ENCODE data around the gene CCDC71.

Gene CCDC71

GRCh38 chr3:49158103-49158709 is 7.9 kb downstream of the CCDC71 start:
- DNase-seq (ENCODE audit: extremely low spot score): no peak
- TF ChIP-seq L3MBTL2 (conservative IDR thresholded peaks at IDR 0.05): no peak
- CTCF ChIA-PET: interaction anchor here (0.5 to 1.4 kb wide), 5 partner anchors 19 to 169 kb away, joined by 3 read pairs; no protein-coding TSS in a partner anchor

DNA sequence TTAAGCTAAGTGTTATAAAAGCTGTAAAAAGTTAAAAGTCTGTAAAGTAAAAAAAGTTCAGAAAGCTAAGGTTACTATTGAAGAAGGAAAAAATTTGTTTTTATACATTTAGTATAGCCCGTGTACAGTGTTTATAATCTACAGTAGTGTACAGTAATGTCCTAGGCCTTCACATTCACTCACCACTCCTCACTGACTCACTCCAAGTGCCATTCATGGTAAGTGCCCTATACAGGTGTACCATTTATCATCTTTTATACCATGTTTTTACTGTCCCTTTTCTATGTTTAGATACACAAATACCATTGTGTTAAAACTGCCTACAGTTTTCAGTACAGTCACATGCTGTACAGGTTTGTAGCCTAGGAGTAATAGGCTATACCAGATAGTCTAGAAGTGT is 8.8 kb downstream of the CCDC71 start:
- DNase-seq (ENCODE audit: extremely low spot score): no peak
- POLR2A ChIA-PET: interaction anchor here (2.1 to 2.2 kb wide), 2 partner anchors 128 to 183 kb away, joined by 5 read pairs; partner anchors contain the start of genes IMPDH2 and USP4
- CTCF ChIA-PET: interaction anchor here (0.7 kb wide), 2 partner anchors 19 to 61 kb away, joined by 3 read pairs; no protein-coding TSS in a partner anchor
- TF ChIP-seq HDGF (IDR thresholded peaks at IDR 0.05; ENCODE audit: borderline replicate concordance) (no peak), LEF1 (IDR thresholded peaks at IDR 0.05; ENCODE audit: borderline replicate concordance) (no peak), FOXA1 (IDR thresholded peaks at IDR 0.05) (no peak), BHLHE40 (IDR thresholded peaks at IDR 0.05; ENCODE audit: borderline replicate concordance) (no peak), ZNF384 (IDR thresholded peaks at IDR 0.05) (no peak), SUZ12 (IDR thresholded peaks at IDR 0.05) (no peak), FOXM1 (IDR thresholded peaks at IDR 0.05; ENCODE audit: borderline replicate concordance) (no peak), TARDBP (IDR thresholded peaks at IDR 0.05) (no peak), PKNOX1 (IDR thresholded peaks at IDR 0.05) (no peak), FOXK2 (IDR thresholded peaks at IDR 0.05) (no peak), NFRKB (IDR thresholded peaks at IDR 0.05) (no peak), ELF4 (IDR thresholded peaks at IDR 0.05) (no peak), ARNT (IDR thresholded peaks at IDR 0.05) (no peak), L3MBTL2 (conservative IDR thresholded peaks at IDR 0.05) (no peak), CTBP1 (IDR thresholded peaks at IDR 0.05; ENCODE audit: borderline replicate concordance) (no peak)

More at GRCh38 chr3:49158103-49158709, 7.9 kb downstream of the CCDC71 start:
- POLR2A ChIA-PET: interaction anchor here (2.1 to 2.2 kb wide), 2 partner anchors 129 to 182 kb away, joined by 5 read pairs; partner anchors contain the start of genes IMPDH2 and USP4

DNA sequence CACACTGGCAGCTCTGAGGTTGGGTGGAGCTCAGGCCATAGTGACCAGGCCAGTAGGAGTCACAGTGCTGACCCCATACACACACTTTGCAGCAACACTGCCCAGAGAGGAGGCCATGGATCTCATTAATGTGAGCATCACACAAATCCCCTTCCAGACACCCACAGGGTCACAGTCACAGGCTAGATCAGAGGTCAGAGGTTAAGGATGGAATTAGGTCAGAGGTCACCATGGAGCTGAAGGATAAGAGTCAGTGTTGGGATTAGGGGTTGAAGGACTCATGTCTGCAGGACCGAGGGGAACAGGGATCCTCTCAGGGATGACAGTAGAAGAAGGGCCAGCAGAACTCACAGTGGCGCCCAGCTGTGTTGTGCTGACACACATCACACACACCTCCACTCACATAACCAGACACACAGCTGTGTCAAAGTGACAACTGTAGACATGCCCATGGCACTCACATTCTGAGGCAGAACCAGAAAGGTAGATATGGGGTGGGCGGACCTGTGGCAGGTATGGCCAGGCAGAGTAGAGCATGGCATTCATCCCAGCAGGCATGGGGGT is 12.7 kb downstream of the CCDC71 start:
- TF ChIP-seq HDGF (IDR thresholded peaks at IDR 0.05; ENCODE audit: borderline replicate concordance): no peak
- no peak for TF ChIP-seq FOXK2 (IDR thresholded peaks at IDR 0.05)
- no peak for TF ChIP-seq FOXA1 (IDR thresholded peaks at IDR 0.05)
- TF ChIP-seq ELF4 (IDR thresholded peaks at IDR 0.05): no peak
- TF ChIP-seq ZNF384 (IDR thresholded peaks at IDR 0.05): no peak
- TF ChIP-seq PKNOX1 (IDR thresholded peaks at IDR 0.05): no peak
- no peak for TF ChIP-seq SP1 (IDR thresholded peaks at IDR 0.05)
- no peak for TF ChIP-seq NFRKB (IDR thresholded peaks at IDR 0.05)
- no peak for TF ChIP-seq ARNT (IDR thresholded peaks at IDR 0.05)
- TF ChIP-seq TARDBP (IDR thresholded peaks at IDR 0.05): no peak
- no peak for TF ChIP-seq BHLHE40 (IDR thresholded peaks at IDR 0.05; ENCODE audit: borderline replicate concordance)
- TF ChIP-seq L3MBTL2 (conservative IDR thresholded peaks at IDR 0.05): no peak
- no peak for TF ChIP-seq LEF1 (IDR thresholded peaks at IDR 0.05; ENCODE audit: borderline replicate concordance)
- no peak for TF ChIP-seq SUZ12 (IDR thresholded peaks at IDR 0.05)
- TF ChIP-seq CTBP1 (IDR thresholded peaks at IDR 0.05; ENCODE audit: borderline replicate concordance): no peak
- no peak for TF ChIP-seq FOXM1 (IDR thresholded peaks at IDR 0.05; ENCODE audit: borderline replicate concordance)
- no peak for DNase-seq (ENCODE audit: extremely low spot score)
- ChIA-PET POLR2A (interaction anchor here (1.1 to 1.3 kb wide), 2 partner anchors 20 to 33 kb away, joined by 3 read pairs; partner anchors contain the start of gene USP19), CTCF (interaction anchor here (1.0 kb wide), 1 partner anchor 18 kb away, joined by 3 read pairs; the partner anchor contains the start of gene KLHDC8B)

DNA sequence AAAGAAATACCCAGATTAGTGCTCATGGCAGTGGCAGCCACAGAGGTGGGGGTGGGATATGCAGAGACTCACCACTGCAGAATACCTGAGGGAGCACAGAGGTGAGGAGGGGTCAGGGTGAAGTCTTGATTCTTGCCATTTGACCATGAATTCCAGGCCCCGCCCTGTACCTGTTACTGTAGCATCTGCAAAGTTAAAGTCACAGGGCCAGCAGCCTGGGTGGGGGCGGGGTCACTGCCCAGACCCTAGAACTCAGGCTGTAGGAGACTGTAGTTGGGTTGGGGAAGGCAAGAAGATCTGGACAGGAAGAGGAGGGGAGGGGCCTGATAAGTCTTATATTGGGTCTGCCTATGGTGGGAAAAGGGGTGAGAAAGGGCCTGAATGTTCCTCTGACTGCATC is 14.5 kb downstream of the CCDC71 start:
- no peak for DNase-seq (ENCODE audit: extremely low spot score)

GRCh38 chr3:49148159-49148558 is 18.0 kb downstream of the CCDC71 start:
- ChIA-PET CTCF (interaction anchor here (0.6 kb wide), 1 partner anchor 56 kb away, joined by 5 read pairs; no protein-coding TSS in a partner anchor), POLR2A (interaction anchor here (1.0 kb wide), 1 partner anchor 14 kb away, joined by 3 read pairs; no protein-coding TSS in a partner anchor)

More for the DNA sequence above, 14.5 kb downstream of the CCDC71 start:
- ChIA-PET CTCF (no interaction called here), POLR2A (no interaction called here)
- no peak for TF ChIP-seq PKNOX1 (IDR thresholded peaks at IDR 0.05)

GRCh38 chr3:49140080-49140479 is 26.1 kb downstream of the CCDC71 start:
- ChIA-PET CTCF (no interaction called here), POLR2A (no interaction called here)
- TF ChIP-seq SP1 (IDR thresholded peaks at IDR 0.05) (no peak), HDGF (IDR thresholded peaks at IDR 0.05; ENCODE audit: borderline replicate concordance) (no peak), LEF1 (IDR thresholded peaks at IDR 0.05; ENCODE audit: borderline replicate concordance) (no peak), ELF4 (IDR thresholded peaks at IDR 0.05) (no peak), ZNF384 (IDR thresholded peaks at IDR 0.05) (no peak), CTBP1 (IDR thresholded peaks at IDR 0.05; ENCODE audit: borderline replicate concordance) (no peak), ARNT (IDR thresholded peaks at IDR 0.05) (no peak), BHLHE40 (IDR thresholded peaks at IDR 0.05; ENCODE audit: borderline replicate concordance) (no peak), NFRKB (IDR thresholded peaks at IDR 0.05) (no peak), FOXM1 (IDR thresholded peaks at IDR 0.05; ENCODE audit: borderline replicate concordance) (no peak), FOXK2 (IDR thresholded peaks at IDR 0.05) (no peak), FOXA1 (IDR thresholded peaks at IDR 0.05) (no peak)
- DNase-seq (ENCODE audit: extremely low spot score): no peak

More at GRCh38 chr3:49148159-49148558, 18.0 kb downstream of the CCDC71 start:
- no peak for TF ChIP-seq ELF4 (IDR thresholded peaks at IDR 0.05)
- no peak for TF ChIP-seq ARNT (IDR thresholded peaks at IDR 0.05)
- no peak for TF ChIP-seq TARDBP (IDR thresholded peaks at IDR 0.05)
- DNase-seq (ENCODE audit: extremely low spot score): no peak

Data from HEK293T (cell line).